ENCODE measurements around the gene BRAF. TPM values are rescaled to one million over a fixed set of nuclear protein-coding genes. Genes with fewer than 3 reads are reported as not detected.
A peak's percentile ranks its signal among the peaks of the same experiment; 100 is the strongest.
"Not testable (repeated sequence)": the region's sequence is repeated elsewhere in the genome, so short reads cannot be mapped to it uniquely, and the experiment has no call there.

Gene BRAF
- total RNA-seq, 4 donors from 2014 or later, result 36.5 to 59.6 (median 45.4) TPM

- intact Hi-C loops (cut with DNase I; ENCODE audit: low total_unique reads), result no loop called here
- TF ChIP-seq CTCF (IDR thresholded peaks at IDR 0.05) (no peak), POLR2A (IDR thresholded peaks at IDR 0.05) (no peak)
- WGBS, 2 donors, result 97% methylated on average over 3 of the region's 3 CpGs
- DNase-seq (ENCODE audit: low spot score in 2 of 2), result peak in 1 of 2 donors; percentile 49
- H3K4me3 ChIP-seq (ENCODE audit: low read depth, poor library complexity, severe bottlenecking), result no peak overlapping the region
Observed at GRCh38 chr7:140681766-140682165, 243.0 kb downstream of the BRAF start.

- WGBS, 2 donors, result 94 to 96% methylated on average over 7 of the region's 7 CpGs
- intact Hi-C loops (cut with DNase I; ENCODE audit: low total_unique reads), result no loop called here
- H3K4me3 ChIP-seq (ENCODE audit: low read depth, poor library complexity, severe bottlenecking), result no peak overlapping the region
- DNase-seq (ENCODE audit: low spot score in 2 of 2), result peak in 1 of 2 donors; percentile 57
- TF ChIP-seq CTCF (IDR thresholded peaks at IDR 0.05) (no peak), POLR2A (IDR thresholded peaks at IDR 0.05) (no peak)
Observed at GRCh38 chr7:140680886-140681285, 243.8 kb downstream of the BRAF start.

- intact Hi-C loops (cut with DNase I; ENCODE audit: low total_unique reads), result no loop called here
- no peak overlapping the region for H3K4me3 ChIP-seq (ENCODE audit: low read depth, poor library complexity, severe bottlenecking)
- 89 to 90% methylated on average over 9 of the region's 9 CpGs for WGBS, 2 donors
- peak in 1 of 2 donors; percentile 42 for DNase-seq (ENCODE audit: low spot score in 2 of 2)
- TF ChIP-seq POLR2A (IDR thresholded peaks at IDR 0.05) (no peak), CTCF (IDR thresholded peaks at IDR 0.05) (no peak)
Observed at GRCh38 chr7:140679186-140679585, 245.5 kb downstream of the BRAF start.

GRCh38 chr7:140678816-140679130, 246.0 kb downstream of the BRAF start:
- no peak overlapping the region for H3K4me3 ChIP-seq (ENCODE audit: low read depth, poor library complexity, severe bottlenecking)
- DNase-seq (ENCODE audit: low spot score in 2 of 2), result peak in 1 of 2 donors; percentile 59
- intact Hi-C loops (cut with DNase I; ENCODE audit: low total_unique reads), result no loop called here
- TF ChIP-seq CTCF (IDR thresholded peaks at IDR 0.05), result no peak
- TF ChIP-seq POLR2A (IDR thresholded peaks at IDR 0.05), result no peak
- WGBS, 2 donors, result 93 to 96% methylated on average over 6 to 7 of the region's 7 CpGs

- peak in 1 of 2 donors; percentile 72 for DNase-seq (ENCODE audit: low spot score in 2 of 2)
- intact Hi-C loops (cut with DNase I; ENCODE audit: low total_unique reads), result no loop called here
- WGBS, 2 donors, result 94% methylated on average over 20 of the region's 20 CpGs
- no peak overlapping the region for H3K4me3 ChIP-seq (ENCODE audit: low read depth, poor library complexity, severe bottlenecking)
- TF ChIP-seq POLR2A (IDR thresholded peaks at IDR 0.05) (no peak), CTCF (IDR thresholded peaks at IDR 0.05) (no peak)
Observed at GRCh38 chr7:140678081-140678815, 246.5 kb downstream of the BRAF start.

GRCh38 chr7:140677496-140677895, 247.2 kb downstream of the BRAF start:
- 92 to 96% methylated on average over 3 of the region's 3 CpGs for WGBS, 2 donors
- no peak for DNase-seq (ENCODE audit: low spot score in 2 of 2)
- H3K4me3 ChIP-seq (ENCODE audit: low read depth, poor library complexity, severe bottlenecking), result no peak overlapping the region
- TF ChIP-seq POLR2A (IDR thresholded peaks at IDR 0.05), result no peak
- no peak for TF ChIP-seq CTCF (IDR thresholded peaks at IDR 0.05)
- intact Hi-C loops (cut with DNase I; ENCODE audit: low total_unique reads), result no loop called here

GRCh38 chr7:140676956-140677355, 247.8 kb downstream of the BRAF start:
- H3K4me3 ChIP-seq (ENCODE audit: low read depth, poor library complexity, severe bottlenecking); intact Hi-C loops (cut with DNase I; ENCODE audit: low total_unique reads): not testable (repeated sequence)
- 94% methylated on average over 11 of the region's 11 CpGs for WGBS, 2 donors
- peak in 1 of 2 donors; percentile 34 for DNase-seq (ENCODE audit: low spot score in 2 of 2)

Data from lower leg skin (tissue), 4 donors.